ENCODE data around the gene ARF6. TPM values are rescaled to one million over a fixed set of nuclear protein-coding genes. Genes with fewer than 3 reads are reported as not detected.
A peak's percentile ranks its signal among the peaks of the same experiment; 100 is the strongest.

ARF6 gene
- total and polyA plus RNA-seq, 10 of the 15 experiments (the other 5 are each of a cell fraction or from before 2014, with no cell fraction given), result 46.8 to 128 (median 71.9) TPM

DNA sequence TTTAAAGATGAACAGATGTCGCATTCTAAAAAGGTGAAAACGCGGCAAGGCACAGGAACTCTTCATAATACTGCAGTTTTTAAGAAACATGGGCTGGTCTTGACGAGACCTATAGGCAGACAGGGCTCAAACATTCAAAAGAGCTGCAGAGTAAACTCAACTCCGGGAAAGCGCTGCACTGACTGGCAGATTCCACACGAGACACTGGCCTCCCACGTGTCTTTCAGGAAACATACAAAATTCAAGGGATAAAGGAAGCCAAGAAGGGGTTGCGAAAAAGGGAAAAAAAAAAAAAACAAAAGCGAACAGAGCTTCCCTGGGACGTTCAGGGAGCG is 614 bp upstream of the ARF6 start (continued):
- TF ChIP-seq, protein P1, sequence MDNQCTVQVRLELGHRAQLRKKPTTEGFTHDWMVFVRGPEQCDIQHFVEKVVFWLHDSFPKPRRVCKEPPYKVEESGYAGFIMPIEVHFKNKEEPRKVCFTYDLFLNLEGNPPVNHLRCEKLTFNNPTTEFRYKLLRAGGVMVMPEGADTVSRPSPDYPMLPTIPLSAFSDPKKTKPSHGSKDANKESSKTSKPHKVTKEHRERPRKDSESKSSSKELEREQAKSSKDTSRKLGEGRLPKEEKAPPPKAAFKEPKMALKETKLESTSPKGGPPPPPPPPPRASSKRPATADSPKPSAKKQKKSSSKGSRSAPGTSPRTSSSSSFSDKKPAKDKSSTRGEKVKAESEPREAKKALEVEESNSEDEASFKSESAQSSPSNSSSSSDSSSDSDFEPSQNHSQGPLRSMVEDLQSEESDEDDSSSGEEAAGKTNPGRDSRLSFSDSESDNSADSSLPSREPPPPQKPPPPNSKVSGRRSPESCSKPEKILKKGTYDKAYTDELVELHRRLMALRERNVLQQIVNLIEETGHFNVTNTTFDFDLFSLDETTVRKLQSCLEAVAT (IDR thresholded peaks at IDR 0.05), result peak; percentile 47
- TF ChIP-seq NBN (IDR thresholded peaks at IDR 0.05) (peak; percentile 90), PAX8 (IDR thresholded peaks at IDR 0.05) (no peak), HDAC6 (IDR thresholded peaks at IDR 0.05; ENCODE audit: unreplicated experiment) (no peak), EGR1 (IDR thresholded peaks at IDR 0.05; ENCODE audit: borderline replicate concordance in 1 of 2, low read depth in 2 of 2, low read length in 2 of 2) (peak in 1 of 2 experiments; percentile 19; a peak in 1 of 3 replicates), CREB1 (IDR thresholded peaks at IDR 0.05; ENCODE audit: low read depth) (no peak), NRF1 (conservative IDR thresholded peaks at IDR 0.05; ENCODE audit: low read depth, low read length) (no peak), TARDBP (IDR thresholded peaks at IDR 0.05; ENCODE audit: borderline replicate concordance) (no peak; the same call in 1 of the 2 replicates), JUNB (IDR thresholded peaks at IDR 0.05) (no peak), MXI1 (IDR thresholded peaks at IDR 0.05; ENCODE audit: low read depth, low read length) (peak; percentile 95), NFYA (IDR thresholded peaks at IDR 0.05; ENCODE audit: borderline replicate concordance, low read depth, low read length) (no peak), CBFB (IDR thresholded peaks at IDR 0.05; ENCODE audit: low read depth) (no peak), PML (IDR thresholded peaks at IDR 0.05; ENCODE audit: low read length) (no peak; the same call in 1 of the 2 replicates), ATF7 (IDR thresholded peaks at IDR 0.05; ENCODE audit: low read depth) (no peak), ZZZ3 (IDR thresholded peaks at IDR 0.05; ENCODE audit: control insufficient read depth, insufficient read length, low read depth) (no peak), BHLHE40 (IDR thresholded peaks at IDR 0.05; ENCODE audit: borderline replicate concordance in 1 of 2, low read depth in 2 of 2, low read length in 1 of 2) (no peak), RAD21 (IDR thresholded peaks at IDR 0.05; ENCODE audit: insufficient read depth, low read depth, low read length) (0 out of 2 replicates have a peak, but pooled peaks have one; percentile 5)
- TF ChIP-seq, protein P2, sequence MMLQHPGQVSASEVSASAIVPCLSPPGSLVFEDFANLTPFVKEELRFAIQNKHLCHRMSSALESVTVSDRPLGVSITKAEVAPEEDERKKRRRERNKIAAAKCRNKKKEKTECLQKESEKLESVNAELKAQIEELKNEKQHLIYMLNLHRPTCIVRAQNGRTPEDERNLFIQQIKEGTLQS (IDR thresholded peaks at IDR 0.05; ENCODE audit: borderline replicate concordance, extremely low read depth, low read depth, low read length), result no peak
- TF ChIP-seq, protein P3, sequence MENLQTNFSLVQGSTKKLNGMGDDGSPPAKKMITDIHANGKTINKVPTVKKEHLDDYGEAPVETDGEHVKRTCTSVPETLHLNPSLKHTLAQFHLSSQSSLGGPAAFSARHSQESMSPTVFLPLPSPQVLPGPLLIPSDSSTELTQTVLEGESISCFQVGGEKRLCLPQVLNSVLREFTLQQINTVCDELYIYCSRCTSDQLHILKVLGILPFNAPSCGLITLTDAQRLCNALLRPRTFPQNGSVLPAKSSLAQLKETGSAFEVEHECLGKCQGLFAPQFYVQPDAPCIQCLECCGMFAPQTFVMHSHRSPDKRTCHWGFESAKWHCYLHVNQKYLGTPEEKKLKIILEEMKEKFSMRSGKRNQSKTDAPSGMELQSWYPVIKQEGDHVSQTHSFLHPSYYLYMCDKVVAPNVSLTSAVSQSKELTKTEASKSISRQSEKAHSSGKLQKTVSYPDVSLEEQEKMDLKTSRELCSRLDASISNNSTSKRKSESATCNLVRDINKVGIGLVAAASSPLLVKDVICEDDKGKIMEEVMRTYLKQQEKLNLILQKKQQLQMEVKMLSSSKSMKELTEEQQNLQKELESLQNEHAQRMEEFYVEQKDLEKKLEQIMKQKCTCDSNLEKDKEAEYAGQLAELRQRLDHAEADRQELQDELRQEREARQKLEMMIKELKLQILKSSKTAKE (IDR thresholded peaks at IDR 0.05; ENCODE audit: low read depth, poor library complexity, severe bottlenecking), result peak; percentile 67
- TF ChIP-seq, protein P4, sequence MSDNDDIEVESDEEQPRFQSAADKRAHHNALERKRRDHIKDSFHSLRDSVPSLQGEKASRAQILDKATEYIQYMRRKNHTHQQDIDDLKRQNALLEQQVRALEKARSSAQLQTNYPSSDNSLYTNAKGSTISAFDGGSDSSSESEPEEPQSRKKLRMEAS (IDR thresholded peaks at IDR 0.05; ENCODE audit: low read depth, low read length), result peak; percentile 80
- TF ChIP-seq, protein P5, sequence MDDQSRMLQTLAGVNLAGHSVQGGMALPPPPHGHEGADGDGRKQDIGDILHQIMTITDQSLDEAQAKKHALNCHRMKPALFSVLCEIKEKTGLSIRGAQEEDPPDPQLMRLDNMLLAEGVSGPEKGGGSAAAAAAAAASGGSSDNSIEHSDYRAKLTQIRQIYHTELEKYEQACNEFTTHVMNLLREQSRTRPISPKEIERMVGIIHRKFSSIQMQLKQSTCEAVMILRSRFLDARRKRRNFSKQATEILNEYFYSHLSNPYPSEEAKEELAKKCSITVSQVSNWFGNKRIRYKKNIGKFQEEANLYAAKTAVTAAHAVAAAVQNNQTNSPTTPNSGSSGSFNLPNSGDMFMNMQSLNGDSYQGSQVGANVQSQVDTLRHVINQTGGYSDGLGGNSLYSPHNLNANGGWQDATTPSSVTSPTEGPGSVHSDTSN (IDR thresholded peaks at IDR 0.05; ENCODE audit: insufficient replicate concordance, low read depth, low read length), result no peak
- TF ChIP-seq, protein P6, sequence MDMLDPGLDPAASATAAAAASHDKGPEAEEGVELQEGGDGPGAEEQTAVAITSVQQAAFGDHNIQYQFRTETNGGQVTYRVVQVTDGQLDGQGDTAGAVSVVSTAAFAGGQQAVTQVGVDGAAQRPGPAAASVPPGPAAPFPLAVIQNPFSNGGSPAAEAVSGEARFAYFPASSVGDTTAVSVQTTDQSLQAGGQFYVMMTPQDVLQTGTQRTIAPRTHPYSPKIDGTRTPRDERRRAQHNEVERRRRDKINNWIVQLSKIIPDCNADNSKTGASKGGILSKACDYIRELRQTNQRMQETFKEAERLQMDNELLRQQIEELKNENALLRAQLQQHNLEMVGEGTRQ (IDR thresholded peaks at IDR 0.05; ENCODE audit: borderline replicate concordance, low read depth, low read length), result no peak; the same call in 1 of the 2 replicates
- TF ChIP-seq, protein P7, sequence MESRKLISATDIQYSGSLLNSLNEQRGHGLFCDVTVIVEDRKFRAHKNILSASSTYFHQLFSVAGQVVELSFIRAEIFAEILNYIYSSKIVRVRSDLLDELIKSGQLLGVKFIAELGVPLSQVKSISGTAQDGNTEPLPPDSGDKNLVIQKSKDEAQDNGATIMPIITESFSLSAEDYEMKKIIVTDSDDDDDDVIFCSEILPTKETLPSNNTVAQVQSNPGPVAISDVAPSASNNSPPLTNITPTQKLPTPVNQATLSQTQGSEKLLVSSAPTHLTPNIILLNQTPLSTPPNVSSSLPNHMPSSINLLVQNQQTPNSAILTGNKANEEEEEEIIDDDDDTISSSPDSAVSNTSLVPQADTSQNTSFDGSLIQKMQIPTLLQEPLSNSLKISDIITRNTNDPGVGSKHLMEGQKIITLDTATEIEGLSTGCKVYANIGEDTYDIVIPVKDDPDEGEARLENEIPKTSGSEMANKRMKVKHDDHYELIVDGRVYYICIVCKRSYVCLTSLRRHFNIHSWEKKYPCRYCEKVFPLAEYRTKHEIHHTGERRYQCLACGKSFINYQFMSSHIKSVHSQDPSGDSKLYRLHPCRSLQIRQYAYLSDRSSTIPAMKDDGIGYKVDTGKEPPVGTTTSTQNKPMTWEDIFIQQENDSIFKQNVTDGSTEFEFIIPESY (IDR thresholded peaks at IDR 0.05), result no peak
